Small intestine (tissue), 7 donors: ENCODE data around the gene CACNA1I. TPM values are rescaled to one million over a fixed set of nuclear protein-coding genes. Genes with fewer than 3 reads are reported as not detected.

Experiments
- DNase-seq, 2 donors: peaks; one replicate each; pipeline versions ENCODE4 v3.0.0 to v3.0.0-alpha.2; 2013
- FAIRE-seq: peaks from 2 replicates; lab custom pipeline; 2012; peaks lifted over from hg19 to GRCh38; lab: Jason Lieb, UNC
- H3K27ac ChIP-seq, 3 donors: one replicate each; pipeline ENCODE4 v1.5.1; 2013; ENCODE audit warnings: low read length in 2 of 3, mild to moderate bottlenecking in 2 of 3, control low read depth in 1 of 3, inconsistent platforms in 1 of 3, low read depth in 1 of 3, moderate library complexity in 1 of 3
- H3K27me3 ChIP-seq, 3 donors: one replicate each; pipeline ENCODE4 v1.6.1; 2013; ENCODE audit warnings: low read length in 3 of 3, inconsistent platforms in 1 of 3; ENCODE audit not compliant: control insufficient read depth in 3 of 3, insufficient read depth in 3 of 3
- H3K36me3 ChIP-seq, 3 donors: one replicate each; pipeline ENCODE4 v1.6.1; 2013; ENCODE audit warnings: low read length in 3 of 3, inconsistent platforms in 1 of 3, low read depth in 1 of 3, mild to moderate bottlenecking in 1 of 3, moderate library complexity in 1 of 3; ENCODE audit not compliant: control insufficient read depth in 3 of 3, insufficient read depth in 2 of 3
- H3K4me1 ChIP-seq, 3 donors: one replicate each; pipeline ENCODE4 v1.6.1; 2013; ENCODE audit warnings: low read length in 2 of 3, inconsistent platforms in 1 of 3, low read depth in 1 of 3, mild to moderate bottlenecking in 1 of 3, moderate library complexity in 1 of 3; ENCODE audit not compliant: control insufficient read depth in 3 of 3, insufficient read depth in 2 of 3
- H3K4me3 ChIP-seq, 3 donors: one replicate each; pipeline ENCODE4 v1.5.1; 2013; ENCODE audit warnings: low read length in 3 of 3, control low read depth in 1 of 3, inconsistent platforms in 1 of 3, low read depth in 1 of 3, mild to moderate bottlenecking in 1 of 3, moderate library complexity in 1 of 3
- H3K9me3 ChIP-seq, 2 donors: one replicate each; pipeline ENCODE4 v1.6.1; 2013; ENCODE audit warnings: low read depth in 1 of 2, low read length in 1 of 2; ENCODE audit not compliant: control insufficient read depth in 2 of 2, insufficient read depth in 1 of 2
- whole genome bisulfite sequencing, 3 donors: extraction: QIAGEN DNeasy Blood & Tissue Kit; methylation state at CpG; one replicate each; pipeline ENCODE4 v1.1.7; 2013; 5-methylcytosine and 5-hydroxymethylcytosine counted together
- polyA plus RNA-seq, 4 donors: library from polyadenylated mRNA; stranded (reverse) in 3 of 4; unstranded in 1 of 4; fragments of 200-250 nt in 3 of 4; fragments of 120-200 nt in 1 of 4; gene quantifications; one replicate each; pipeline versions ENCODE4 v1.2.1 to v1.2.3, GENCODE V29; 2013
- donor health status: healthy with polysubstance abuse.
- donor health status: control.
- donor health status: control.
- donor health status: Bipolar disorder and iron deficiency.
- donor health status: healthy.

Gene CACNA1I
- polyA plus RNA-seq, 4 donors, result under 0.01 to 0.25 (median 0.18) TPM; not detected in 1

DNA sequence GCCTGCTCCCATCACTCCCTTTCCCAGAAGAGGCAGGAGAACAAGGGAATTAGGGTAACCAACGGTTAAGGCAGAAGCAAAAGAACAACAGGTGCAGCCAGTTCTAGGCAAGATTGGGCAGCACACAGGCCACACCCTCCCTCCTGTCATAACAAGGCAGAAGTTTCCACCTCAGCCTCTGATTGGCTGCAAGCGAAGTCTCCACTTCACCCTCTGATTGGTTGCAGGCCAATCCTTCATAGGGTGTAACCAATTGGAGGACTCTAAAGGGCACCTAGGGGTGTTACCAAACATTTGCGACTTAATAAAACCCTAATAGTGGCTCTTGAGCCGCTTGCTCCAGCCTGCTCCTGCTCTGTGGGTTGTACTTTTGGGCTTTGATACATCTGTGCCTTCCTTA is 153.8 kb downstream of the CACNA1I start:
- peaks cover 0 to 14% (median 7%) of the 10 kb centered on the region in 3 donors for H3K4me1 ChIP-seq
- H3K27me3 ChIP-seq, result peaks cover 0 to 19% (median 0%) of the 10 kb centered on the region in 3 donors
- FAIRE-seq, result no peak
- no peak overlapping the region for H3K4me3 ChIP-seq
- no peak for DNase-seq
- 72 to 84% (median 84%) methylated on average over 4 of the region's 4 CpGs for WGBS, 3 donors
- no peaks in the 10 kb centered on the region for H3K9me3 ChIP-seq
- no peaks in the 10 kb centered on the region for H3K36me3 ChIP-seq
- H3K27ac ChIP-seq, result peak overlapping the region in 1 of 3 donors; percentile 60

GRCh38 chr22:39724857-39725256 is 154.3 kb downstream of the CACNA1I start:
- no peak overlapping the region for H3K27ac ChIP-seq
- no peak for FAIRE-seq
- no peaks in the 10 kb centered on the region for H3K36me3 ChIP-seq
- H3K27me3 ChIP-seq, result peaks cover 0 to 19% (median 0%) of the 10 kb centered on the region in 3 donors
- DNase-seq, result no peak
- H3K4me3 ChIP-seq, result no peak overlapping the region
- peaks cover 0 to 14% (median 7%) of the 10 kb centered on the region in 3 donors for H3K4me1 ChIP-seq
- H3K9me3 ChIP-seq, result no peaks in the 10 kb centered on the region
- 89 to 95% (median 90%) methylated on average over 9 of the region's 9 CpGs for WGBS, 3 donors

DNA sequence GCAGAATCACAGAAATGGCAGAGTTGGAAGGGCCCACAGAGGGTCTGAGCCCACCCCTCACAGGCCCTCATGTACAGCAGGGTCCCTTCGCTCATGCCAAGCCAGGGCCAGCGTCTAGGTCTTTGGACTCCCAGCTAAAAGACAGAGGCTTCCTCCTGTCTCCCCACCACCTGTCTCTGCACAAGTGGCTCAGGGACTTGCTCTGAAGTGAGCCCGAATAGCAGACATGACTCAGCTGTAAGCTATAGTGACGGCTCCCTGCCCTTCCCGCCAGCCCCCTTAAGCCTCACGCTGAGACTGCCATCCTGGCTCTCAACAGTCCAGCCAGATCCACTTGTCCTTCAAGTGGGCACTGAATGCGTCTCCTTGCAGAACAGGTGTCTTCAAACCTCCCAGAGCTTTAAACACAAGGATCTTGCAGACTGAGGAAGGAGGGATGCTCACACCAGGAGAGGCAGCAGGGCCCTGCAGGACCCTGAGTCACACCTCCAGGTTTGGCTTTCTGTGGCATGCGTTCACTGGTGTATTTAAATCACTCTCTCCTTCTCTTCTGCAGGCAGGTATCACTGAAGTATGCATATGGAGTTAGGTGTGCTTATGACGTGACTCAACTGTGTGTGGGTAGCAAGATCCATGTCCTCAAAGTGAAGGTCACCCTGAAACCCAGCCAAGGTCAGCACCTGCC is 154.9 kb downstream of the CACNA1I start:
- no peak overlapping the region for H3K27ac ChIP-seq
- WGBS, 3 donors, result 86 to 91% (median 91%) methylated on average over 9 of the region's 9 CpGs
- no peak for DNase-seq
- no peak overlapping the region for H3K4me3 ChIP-seq
- no peak for FAIRE-seq
- no peaks in the 10 kb centered on the region for H3K9me3 ChIP-seq
- H3K36me3 ChIP-seq, result no peaks in the 10 kb centered on the region
- H3K4me1 ChIP-seq, result peaks cover 0 to 14% (median 7%) of the 10 kb centered on the region in 3 donors
- peaks cover 0 to 19% (median 0%) of the 10 kb centered on the region in 3 donors for H3K27me3 ChIP-seq

DNA sequence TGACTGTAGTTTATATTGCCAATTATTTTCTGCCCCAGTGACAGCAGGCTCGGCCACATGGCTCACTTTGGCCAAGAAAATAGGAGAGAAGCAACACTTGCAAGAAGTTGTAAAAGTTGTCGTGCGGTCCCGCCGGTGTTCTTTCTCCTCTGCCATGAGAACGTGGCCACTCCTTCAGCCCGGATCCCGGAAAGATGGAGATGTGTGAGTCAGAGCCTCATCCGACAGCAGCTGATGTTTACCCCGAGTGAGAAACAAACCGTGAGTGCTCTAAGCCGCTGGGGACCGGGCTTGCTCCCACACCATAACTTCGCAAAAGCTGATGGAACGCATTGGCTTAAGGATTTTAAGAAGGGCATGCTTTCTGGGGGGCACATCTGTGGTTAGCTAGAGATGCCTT is 157.0 kb downstream of the CACNA1I start:
- Histone ChIP-seq H3K27me3 (peaks cover 0 to 22% (median 0%) of the 10 kb centered on the region in 3 donors), H3K4me1 (peaks cover 0 to 14% (median 7%) of the 10 kb centered on the region in 3 donors), H3K4me3 (no peak overlapping the region), H3K9me3 (no peaks in the 10 kb centered on the region), H3K36me3 (no peaks in the 10 kb centered on the region), H3K27ac (no peak overlapping the region)
- DNase-seq (peak; percentile 25 to 39), FAIRE-seq (no peak)
- WGBS, 3 donors, result 31 to 42% (median 35%) methylated on average over 15 of the region's 15 CpGs

GRCh38 chr22:39728236-39728860 is 157.8 kb downstream of the CACNA1I start:
- H3K27me3 ChIP-seq, result peaks cover 0 to 29% (median 2%) of the 10 kb centered on the region in 3 donors
- 86 to 87% (median 86%) methylated on average over 12 of the region's 12 CpGs for WGBS, 3 donors
- no peak overlapping the region for H3K4me3 ChIP-seq
- no peaks in the 10 kb centered on the region for H3K36me3 ChIP-seq
- peaks cover 0 to 11% (median 6%) of the 10 kb centered on the region in 3 donors for H3K4me1 ChIP-seq
- no peak for FAIRE-seq
- no peak for DNase-seq
- H3K9me3 ChIP-seq, result no peaks in the 10 kb centered on the region
- no peak overlapping the region for H3K27ac ChIP-seq

DNA sequence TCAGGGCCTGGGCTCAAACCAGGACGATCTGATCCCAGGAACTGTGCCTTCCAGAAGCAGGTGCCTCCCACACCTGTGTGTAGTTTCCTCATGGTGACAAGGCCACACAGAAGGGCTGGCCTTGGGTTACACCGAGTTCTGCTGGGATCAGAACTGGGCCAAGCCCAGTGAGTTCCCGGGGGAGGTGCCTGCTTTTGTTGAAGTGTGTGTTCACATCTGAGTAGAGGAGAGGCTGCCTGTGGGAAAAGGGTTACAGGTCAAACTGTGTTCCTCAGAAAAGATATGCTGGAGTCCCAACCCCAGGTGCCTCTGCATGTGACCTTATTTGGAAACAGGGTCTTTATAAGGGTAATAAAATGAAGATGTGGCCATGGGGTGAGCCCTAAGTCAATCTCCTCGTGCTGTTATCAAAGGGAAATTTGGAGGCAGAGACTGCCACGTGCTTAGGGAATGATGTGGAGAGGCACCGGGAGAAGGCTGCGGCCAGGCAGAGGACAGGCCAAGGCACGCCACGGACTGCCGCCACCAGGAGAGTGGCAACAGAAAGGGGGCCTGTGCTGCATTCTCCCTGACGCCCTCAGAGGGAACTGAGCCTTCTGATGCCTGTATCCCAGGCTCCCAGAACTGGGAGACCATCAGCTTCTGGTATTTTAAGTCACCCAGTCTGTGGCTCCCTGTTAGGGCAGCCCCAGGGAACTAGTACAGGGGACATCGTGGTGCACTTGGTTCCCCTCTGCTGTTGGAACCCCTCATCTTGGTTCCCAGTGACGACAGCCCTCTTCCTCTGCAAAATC is 158.8 kb downstream of the CACNA1I start:
- DNase-seq, result no peak
- Histone ChIP-seq H3K27me3 (peaks cover 0 to 30% (median 2%) of the 10 kb centered on the region in 3 donors), H3K36me3 (no peaks in the 10 kb centered on the region), H3K9me3 (no peaks in the 10 kb centered on the region), H3K4me3 (no peak overlapping the region), H3K4me1 (peaks cover 0 to 2% (median 0%) of the 10 kb centered on the region in 3 donors), H3K27ac (no peak overlapping the region)
- FAIRE-seq, result no peak
- 70 to 78% (median 76%) methylated on average over 13 of the region's 13 CpGs for WGBS, 3 donors

DNA sequence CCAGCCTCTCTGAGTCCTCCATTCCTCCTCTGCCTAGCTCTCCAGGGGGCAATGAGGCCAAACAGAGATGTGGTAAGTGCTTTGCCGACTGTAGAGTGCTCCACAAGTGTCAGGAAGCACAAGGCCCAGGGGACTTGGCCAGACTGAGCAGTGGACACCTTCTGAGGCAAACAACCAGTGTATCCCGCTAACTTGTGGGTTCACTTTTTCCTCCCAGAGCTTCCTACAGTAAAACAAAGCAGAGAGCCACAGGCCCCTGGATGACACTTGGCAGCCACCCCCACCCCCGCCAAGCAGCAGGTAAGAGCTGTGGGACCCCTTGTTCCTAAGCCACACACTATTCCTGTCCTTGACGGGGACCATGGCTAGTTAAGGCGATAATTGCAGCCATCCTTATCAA is 160.9 kb downstream of the CACNA1I start:
- no peak for FAIRE-seq
- 78 to 84% (median 82%) methylated on average over 5 of the region's 5 CpGs for WGBS, 3 donors

GRCh38 chr22:39731881-39732555 is 161.5 kb downstream of the CACNA1I start:
- Histone ChIP-seq H3K27me3 (peaks cover 0 to 26% (median 2%) of the 10 kb centered on the region in 3 donors), H3K36me3 (no peaks in the 10 kb centered on the region), H3K4me3 (no peak overlapping the region), H3K4me1 (no peaks in the 10 kb centered on the region), H3K9me3 (no peaks in the 10 kb centered on the region), H3K27ac (no peak overlapping the region)
- WGBS, 3 donors, result 61 to 67% (median 61%) methylated on average over 12 of the region's 12 CpGs
- FAIRE-seq, result no peak
- DNase-seq, result no peak

More for the DNA sequence above, 160.9 kb downstream of the CACNA1I start:
- Histone ChIP-seq H3K4me3 (no peak overlapping the region), H3K36me3 (no peaks in the 10 kb centered on the region), H3K27ac (no peak overlapping the region), H3K27me3 (peaks cover 0 to 29% (median 2%) of the 10 kb centered on the region in 3 donors), H3K4me1 (no peaks in the 10 kb centered on the region), H3K9me3 (no peaks in the 10 kb centered on the region)
- DNase-seq, result no peak
